H1 (cell line): Measurements from ENCODE around the gene TNPO2. TPM values are rescaled to one million over a fixed set of nuclear protein-coding genes. Genes with fewer than 3 reads are reported as not detected.

Experiments used
- BACH1 ChIP-seq: IDR thresholded peaks from 2 replicates; pipeline ENCODE4 v1.6.1; 2012; ENCODE audit warnings: low read length, improper control_type of control experiment
- CREB1 ChIP-seq: IDR thresholded peaks from 2 replicates; pipeline ENCODE4 v1.6.1; 2012; ENCODE audit warnings: inconsistent platforms
- CTBP2 ChIP-seq: IDR thresholded peaks from 2 replicates; pipeline ENCODE4 v1.7.0; 2011; ENCODE audit warnings: borderline replicate concordance, mild to moderate bottlenecking, moderate library complexity, mixed read lengths, low read length; ENCODE audit not compliant: insufficient read depth, insufficient read length
- GTF2F1 ChIP-seq: IDR thresholded peaks from 2 replicates; pipeline ENCODE4 v1.6.1; 2012; ENCODE audit warnings: low read depth, low read length, improper control_type of control experiment, borderline replicate concordance
- KDM4A ChIP-seq: IDR thresholded peaks from one replicate; pipeline ENCODE4 v1.7.1; 2012; ENCODE audit warnings: low read depth, mild to moderate bottlenecking, moderate library complexity, low read length, inconsistent platforms; ENCODE audit not compliant: severe bottlenecking
- MAFK ChIP-seq: IDR thresholded peaks from 2 replicates; pipeline ENCODE4 v1.6.1; 2012; ENCODE audit warnings: low read depth, mild to moderate bottlenecking, improper control_type of control experiment, low read length
- PHF8 ChIP-seq: fragments of 200-600 bp; sonication (generic); conservative IDR thresholded peaks from 2 replicates; pipeline ENCODE4 v1.7.1; 2012; ENCODE audit warnings: low read depth, mild to moderate bottlenecking, inconsistent platforms, low read length, moderate library complexity
- SIN3A ChIP-seq, 2 experiments: IDR thresholded peaks in 1 of 2; conservative IDR thresholded peaks in 1 of 2; 2 replicates each; pipeline ENCODE4 v1.6.1; 2011 to 2012; ENCODE audit warnings: low read length in 2 of 2, improper control_type of control experiment in 1 of 2, low read depth in 1 of 2, mild to moderate bottlenecking in 1 of 2
- ZNF274 ChIP-seq: IDR thresholded peaks from 2 replicates; pipeline ENCODE4 v1.7.0; 2012; ENCODE audit warnings: low read length, borderline replicate concordance; ENCODE audit errors: extremely low read depth
- polyA plus RNA-seq, 7 experiments: library from polyadenylated mRNA; depleted of rRNA in 3 of 7; stranded (reverse) in 5 of 7; unstranded in 2 of 7; fragments of >200 nt in 5 of 7; fragments of 200-250 nt in 2 of 7; gene quantifications; 1 replicate in 5 of 7; 2 replicates in 1 of 7; 4 replicates in 1 of 7; pipeline versions ENCODE4 v1.2.1 to v1.2.3, GENCODE V29; 2011 to 2013; ENCODE audit warnings: missing spikeins in 2 of 7, mixed read lengths in 2 of 7
- total RNA-seq: library from RNA; stranded (reverse); fragmentation: NEBNext Ultra II Directional; extraction: Animal tissue kit (Norgen Biotek cat#: 25700); gene quantifications from 2 replicates; pipeline ENCODE4 v1.2.1, GENCODE V29; 2021

Gene TNPO2
- total and polyA plus RNA-seq, 2 of the 8 experiments (the other 6 are each of a cell fraction or from before 2014, with no cell fraction given) = 112 to 121 TPM

- peak; percentile 98 for TF ChIP-seq PHF8
- peak; percentile 49 for TF ChIP-seq KDM4A
- TF ChIP-seq SIN3A (conservative IDR thresholded peaks at IDR 0.05 in 1 of 2, IDR thresholded peaks at IDR 0.05 in 1 of 2; ENCODE audit: low read depth in 1 of 2, low read length in 2 of 2) = peak; percentile 49 to 60; a peak in 2 of 4 replicates
- TF ChIP-seq MAFK = no peak
- TF ChIP-seq CTBP2 = no peak
- no peak for TF ChIP-seq CREB1
- no peak for TF ChIP-seq BACH1
- no peak for TF ChIP-seq ZNF274
- TF ChIP-seq GTF2F1 = no peak
These were observed 13.5 kb upstream of the TNPO2 start, which contains the start of gene GET3 (continued) for GRCh38 chr19:12736995-12737834.
